ENCODE data around the gene PAIP2.
A peak's percentile ranks its signal among the peaks of the same experiment; 100 is the strongest.
"Not testable (repeated sequence)": the region's sequence is repeated elsewhere in the genome, so short reads cannot be mapped to it uniquely, and the experiment has no call there.

PAIP2 gene

GRCh38 chr5:139378941-139379361, 37.3 kb downstream of the PAIP2 start:
- DNase-seq (ENCODE audit: low read depth): no peak

DNA sequence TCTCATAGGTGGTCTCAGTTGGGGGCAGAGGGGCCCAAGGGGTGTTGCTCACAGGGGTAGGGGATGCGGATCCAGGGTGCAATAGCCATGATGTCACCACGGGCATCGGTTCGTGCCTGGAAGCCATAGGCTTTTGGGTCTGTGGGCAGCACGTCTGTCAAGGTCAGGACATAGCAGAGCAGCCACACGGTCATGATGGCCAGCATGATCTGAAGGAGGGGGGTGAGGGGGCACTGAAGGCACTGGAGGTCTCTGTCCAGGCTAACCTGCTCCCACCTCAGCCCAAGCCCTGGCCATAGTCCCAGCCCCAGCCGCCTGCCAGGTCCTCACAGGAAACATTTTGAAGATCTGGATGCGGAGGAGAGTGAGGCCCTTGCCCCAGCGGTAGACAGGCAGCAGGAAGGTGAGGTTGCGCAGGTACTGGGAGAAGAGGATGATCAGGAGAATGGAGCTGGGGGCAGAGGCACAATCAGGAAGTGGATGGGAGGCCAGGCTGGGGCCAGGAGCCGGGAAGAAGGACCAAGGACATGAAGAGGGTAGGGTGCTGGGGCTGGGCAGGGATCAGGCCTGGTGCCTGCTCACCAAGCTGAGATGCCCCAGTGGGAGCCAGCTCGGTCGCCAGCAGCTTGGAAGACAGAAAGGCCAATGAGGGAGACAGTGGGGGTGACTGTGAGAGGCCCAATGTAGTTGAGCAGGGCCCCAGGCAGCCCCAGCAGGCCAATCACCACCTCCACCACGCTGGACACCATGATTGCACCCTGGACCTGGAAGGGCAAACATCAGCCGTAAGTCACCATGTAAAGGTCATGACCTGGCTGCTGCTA, 38.2 kb downstream of the PAIP2 start:
- DNase-seq (ENCODE audit: low read depth): no peak

GRCh38 chr5:139381837-139382761, 40.4 kb downstream of the PAIP2 start:
- DNase-seq (ENCODE audit: low read depth): no peak

- DNase-seq (ENCODE audit: low read depth): no peak
Observed at GRCh38 chr5:139382807-139383206, 41.2 kb downstream of the PAIP2 start.

DNA sequence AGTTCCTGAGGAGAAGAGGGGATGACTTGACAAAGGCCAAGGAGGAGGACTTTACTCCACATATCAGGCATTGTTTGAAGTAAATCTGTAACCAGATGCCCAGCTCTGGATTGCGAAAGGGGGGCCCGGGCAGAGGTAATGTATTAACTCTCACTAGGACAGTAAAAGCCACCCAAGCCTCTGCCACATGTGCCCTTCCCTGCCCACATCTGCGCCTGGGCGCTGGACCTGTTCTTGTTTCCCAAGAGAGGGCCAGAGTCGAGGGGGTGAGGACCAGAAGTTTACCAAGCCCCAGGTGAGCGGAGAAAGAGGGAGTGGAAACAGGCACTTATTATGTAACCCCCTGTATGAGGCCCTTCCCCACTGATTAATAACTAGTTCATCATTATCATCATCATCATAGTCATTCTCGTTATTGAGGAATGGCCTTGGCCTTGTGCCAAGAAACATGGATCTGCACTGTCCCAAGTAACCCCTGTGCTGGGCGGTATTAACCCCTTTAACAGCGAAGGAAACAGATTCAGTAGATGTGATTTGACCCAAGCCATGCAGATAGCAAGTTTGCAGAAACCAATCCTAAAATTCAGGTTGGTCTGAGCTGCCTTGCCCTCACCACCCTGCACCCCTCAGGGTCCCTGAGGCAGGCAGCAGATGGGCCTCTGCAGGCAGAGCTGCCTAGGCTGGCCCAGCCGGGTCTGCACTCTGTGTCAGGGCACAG, 41.8 kb downstream of the PAIP2 start, which contains the start of gene SLC23A1:
Gene SLC23A1 (minus strand): TSS at position 23 of the 718 bp plus-strand sequence. CDS start 44 bp downstream, outside the sequence.
- DNase-seq (ENCODE audit: low read depth): peak; percentile 25

DNA sequence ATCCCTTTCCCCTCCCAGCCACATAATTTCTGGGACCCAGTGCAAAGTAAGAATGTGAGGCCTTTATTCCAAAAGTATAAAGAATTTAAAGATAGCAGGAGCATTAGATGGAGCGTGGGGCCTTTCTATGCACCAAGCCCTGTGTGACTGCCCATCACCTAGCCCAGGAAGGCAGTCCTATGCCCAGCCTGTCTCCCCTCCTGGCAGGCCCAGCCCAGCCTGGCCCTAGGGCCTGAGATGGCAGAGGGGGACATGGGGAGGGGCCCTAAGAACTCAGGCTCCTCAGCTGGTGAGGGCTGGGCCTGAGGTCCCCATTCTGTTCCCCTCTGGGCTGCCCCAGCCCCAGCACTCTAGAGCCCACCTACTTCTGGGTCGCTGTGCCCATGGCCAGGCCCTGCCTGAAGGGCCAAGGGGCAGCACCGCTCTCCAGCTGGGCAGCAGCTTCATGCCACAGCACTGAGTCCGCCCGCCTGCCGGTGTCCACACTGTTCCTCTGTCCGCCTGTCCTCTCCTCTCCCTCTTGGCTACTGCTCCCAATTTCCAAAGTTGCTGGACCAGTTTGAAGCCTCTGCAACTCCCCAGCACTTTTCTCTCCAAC, 42.4 kb downstream of the PAIP2 start:
- no peak for DNase-seq (ENCODE audit: low read depth)

- DNase-seq (ENCODE audit: low read depth): no peak
Observed at GRCh38 chr5:139384591-139385051, 43.0 kb downstream of the PAIP2 start.

GRCh38 chr5:139385061-139386049, 43.7 kb downstream of the PAIP2 start:
- DNase-seq (ENCODE audit: low read depth): peak; percentile 34

DNA sequence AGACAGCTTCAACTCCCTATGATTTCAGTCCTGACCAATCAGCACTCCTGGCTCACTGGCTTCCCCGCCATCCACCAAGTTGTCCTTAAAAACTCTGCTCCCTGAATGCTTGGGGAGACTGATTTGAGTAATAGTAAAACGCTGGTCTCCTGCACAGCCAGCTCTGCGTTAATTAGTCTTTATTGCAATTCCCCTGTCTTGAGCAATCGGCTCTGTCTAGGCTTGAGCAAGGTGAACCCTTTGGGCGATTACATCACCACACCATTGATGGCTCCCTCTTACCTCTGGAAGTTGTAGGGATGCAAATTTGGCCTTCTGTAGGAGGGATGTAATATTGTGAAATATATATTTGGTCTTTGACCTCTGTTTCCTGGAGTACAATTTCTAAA, 44.4 kb downstream of the PAIP2 start:
- no peak for DNase-seq (ENCODE audit: low read depth)

DNA sequence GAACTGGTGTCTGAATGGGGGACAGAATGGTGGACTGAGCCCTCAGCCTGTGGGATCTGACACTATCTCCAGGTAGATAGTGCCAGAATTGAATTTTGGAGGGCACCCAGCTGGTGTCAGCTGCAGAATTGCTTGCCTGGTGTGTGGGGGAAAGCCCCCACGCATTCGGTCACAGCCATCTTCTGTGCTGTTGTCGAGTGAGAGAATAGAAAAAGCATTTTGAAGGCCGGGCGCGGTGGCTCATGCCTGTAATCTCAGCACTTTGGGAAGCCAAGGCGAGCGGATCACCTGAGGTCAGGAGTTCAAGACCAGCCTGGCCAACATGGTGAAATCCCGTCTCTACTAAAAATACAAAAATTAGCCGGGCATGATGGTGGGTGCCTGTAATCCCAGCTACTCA, 45.3 kb downstream of the PAIP2 start:
- DNase-seq (ENCODE audit: low read depth): not testable (repeated sequence)

DNA sequence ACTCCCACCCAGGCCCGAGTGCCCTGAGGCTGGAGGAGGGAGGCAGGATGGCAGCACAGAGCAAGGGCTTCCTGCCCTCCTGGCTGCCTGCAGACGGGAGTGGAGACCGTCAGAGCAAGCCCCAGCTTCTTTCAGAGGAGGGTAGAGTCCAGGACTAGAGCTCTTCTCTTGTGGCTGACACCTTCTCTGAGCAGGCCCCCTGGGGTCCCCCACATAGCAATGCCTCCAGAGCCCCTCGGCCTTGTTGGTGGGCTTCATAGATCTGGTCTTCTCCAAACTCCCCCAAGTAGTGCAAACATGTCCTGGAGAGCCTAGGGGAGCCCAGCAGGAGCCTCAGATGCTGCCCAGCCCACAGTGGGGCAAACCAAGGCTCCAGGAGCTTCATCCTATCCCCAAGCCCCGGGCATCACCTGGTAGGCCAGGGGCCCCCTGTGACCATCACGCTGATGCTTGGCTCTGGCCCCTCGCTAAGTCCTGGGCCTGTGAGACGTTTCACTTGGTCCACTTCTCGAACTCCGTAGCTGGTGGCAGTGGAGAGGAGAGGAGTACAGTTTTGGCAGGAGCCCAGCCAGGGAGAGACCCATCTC, 46.0 kb downstream of the PAIP2 start:
- no peak for DNase-seq (ENCODE audit: low read depth)

GRCh38 chr5:139388198-139388821, 46.7 kb downstream of the PAIP2 start:
- peak; percentile 59 for DNase-seq (ENCODE audit: low read depth)

DNA sequence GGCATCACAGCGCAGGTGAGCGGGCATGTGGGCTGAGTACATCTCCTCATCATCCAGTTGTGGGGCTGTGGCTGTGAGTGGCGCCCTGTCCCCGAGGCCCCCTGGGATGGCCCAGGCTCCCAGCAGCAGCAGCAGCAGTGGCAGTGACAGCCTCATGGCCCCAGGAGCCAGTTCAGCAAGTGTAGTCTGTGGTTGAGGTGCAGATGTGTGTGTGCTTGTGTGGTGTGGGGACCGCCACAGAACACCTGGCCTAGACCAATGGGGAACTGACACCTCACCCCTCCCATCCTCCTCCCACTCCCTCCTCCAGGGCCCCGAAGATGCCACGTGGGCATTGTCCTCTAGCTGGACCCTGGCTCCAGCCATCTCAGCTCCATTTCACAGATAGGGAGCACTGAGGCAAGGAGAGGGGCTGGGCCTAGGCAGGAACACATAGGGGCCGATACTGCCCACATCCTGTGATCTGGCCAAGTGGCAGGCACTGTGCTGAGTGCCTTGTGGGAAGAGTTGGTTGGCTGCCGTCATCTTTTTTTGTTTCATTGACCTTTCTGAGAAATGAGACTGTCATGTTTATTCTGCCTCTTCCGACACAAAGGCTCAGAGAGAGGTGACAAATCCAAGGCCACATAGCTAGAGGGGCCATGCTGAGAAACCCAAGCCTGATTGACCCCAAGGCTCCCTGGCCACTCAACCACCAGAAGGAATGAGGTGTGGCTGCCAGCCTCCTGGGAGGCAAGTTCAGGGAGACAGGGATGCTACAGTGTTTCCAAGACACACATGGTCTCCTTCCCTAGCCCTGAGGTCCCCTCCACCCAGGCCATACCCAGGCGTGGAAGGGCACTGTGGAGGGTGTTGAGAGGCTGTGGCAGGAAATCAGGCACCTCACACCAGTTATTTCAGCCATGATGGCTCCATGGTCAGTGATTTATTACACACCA, 48.3 kb downstream of the PAIP2 start, which contains the start of gene MZB1:
Gene MZB1 (minus strand): TSS at position 213 of the 938 bp plus-strand sequence. CDS start 57 bp downstream, at position 156.
- DNase-seq (ENCODE audit: low read depth): no peak

DNA sequence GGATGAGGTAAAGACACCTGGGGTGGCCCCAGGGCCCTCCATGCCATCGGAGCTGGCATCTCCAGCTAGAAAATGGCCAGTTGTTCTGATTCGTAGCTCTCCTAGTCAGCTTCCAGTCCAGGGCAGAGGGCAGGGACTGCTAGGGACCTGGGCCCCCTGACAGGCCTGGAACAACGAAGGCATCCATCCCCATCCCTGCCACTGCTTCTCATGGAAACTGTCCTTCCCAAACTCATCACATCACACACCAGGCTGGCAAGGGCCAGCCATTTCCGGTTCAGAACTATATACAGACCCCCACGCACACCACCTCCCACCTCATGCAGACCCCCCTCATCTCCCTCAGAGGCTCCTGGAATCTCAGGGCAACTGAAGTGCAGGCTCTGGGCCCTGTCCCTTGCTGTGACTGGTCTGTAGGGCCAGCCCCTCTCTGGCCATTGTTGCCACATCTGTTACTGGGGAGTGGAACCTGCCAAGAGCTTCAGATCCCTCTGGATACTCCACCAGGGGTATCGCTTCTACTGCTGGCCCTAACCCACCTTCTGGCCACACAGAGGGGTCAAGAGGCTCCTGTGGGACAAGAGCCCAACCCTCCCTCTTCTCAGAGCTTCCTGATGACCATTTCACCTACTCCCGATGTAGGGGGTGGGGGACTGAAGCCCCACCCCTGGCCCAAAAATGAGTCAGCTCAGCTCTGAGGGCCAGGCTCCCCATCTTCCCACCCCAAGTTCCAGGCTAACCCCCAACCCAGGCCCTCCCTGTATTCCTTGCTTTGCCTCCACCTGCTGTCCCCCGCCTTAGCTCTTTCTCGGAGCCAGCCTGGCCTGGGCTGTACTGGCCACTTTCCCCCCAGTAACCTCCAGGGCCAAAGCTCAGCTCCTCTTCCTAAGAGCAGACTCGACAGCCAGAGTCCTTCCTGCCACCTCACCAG, 49.2 kb downstream of the PAIP2 start:
- no peak for DNase-seq (ENCODE audit: low read depth)

DNA sequence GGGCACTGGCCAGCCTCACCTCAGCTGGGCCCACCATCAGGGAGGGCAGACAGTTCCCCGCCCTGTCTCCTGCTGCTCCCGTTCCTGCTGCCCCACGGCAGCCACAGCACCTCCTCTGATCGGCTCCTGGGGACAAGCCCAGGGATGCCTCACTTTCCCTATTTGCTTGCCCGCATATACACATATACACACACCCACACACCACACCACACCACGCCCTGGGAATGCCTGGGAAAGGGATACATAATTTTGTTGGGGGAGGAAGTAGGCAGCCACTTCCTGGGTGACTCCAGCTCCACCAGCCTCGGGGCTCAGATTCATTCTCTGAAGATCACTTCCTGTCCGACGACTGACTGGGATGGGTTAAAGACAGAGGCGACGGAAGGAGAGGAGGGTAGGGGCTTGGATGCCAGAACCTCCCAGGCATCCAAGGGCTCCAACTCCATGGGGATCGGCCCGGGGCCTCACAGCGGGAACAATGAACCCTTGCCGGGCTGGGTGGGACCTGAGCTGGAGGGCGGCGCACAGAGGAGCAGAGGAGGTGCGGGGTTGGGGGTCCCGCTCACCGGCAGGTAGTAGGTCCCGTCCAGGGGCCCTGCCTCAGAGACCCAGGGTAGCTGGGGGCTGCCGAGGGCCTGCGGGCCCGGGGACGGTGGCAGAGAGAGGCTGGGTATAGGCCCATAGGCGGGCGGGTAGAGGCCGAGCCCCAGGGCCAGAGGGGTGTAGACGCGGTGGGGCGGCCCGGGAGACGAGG, 50.1 kb downstream of the PAIP2 start:
- DNase-seq (ENCODE audit: low read depth): peak; percentile 93

- DNase-seq (ENCODE audit: low read depth): no peak
Observed at GRCh38 chr5:139392324-139392677, 50.6 kb downstream of the PAIP2 start.

Measured in EH (cell line).